ENCODE data around the gene C15orf62.

Gene C15orf62

DNA sequence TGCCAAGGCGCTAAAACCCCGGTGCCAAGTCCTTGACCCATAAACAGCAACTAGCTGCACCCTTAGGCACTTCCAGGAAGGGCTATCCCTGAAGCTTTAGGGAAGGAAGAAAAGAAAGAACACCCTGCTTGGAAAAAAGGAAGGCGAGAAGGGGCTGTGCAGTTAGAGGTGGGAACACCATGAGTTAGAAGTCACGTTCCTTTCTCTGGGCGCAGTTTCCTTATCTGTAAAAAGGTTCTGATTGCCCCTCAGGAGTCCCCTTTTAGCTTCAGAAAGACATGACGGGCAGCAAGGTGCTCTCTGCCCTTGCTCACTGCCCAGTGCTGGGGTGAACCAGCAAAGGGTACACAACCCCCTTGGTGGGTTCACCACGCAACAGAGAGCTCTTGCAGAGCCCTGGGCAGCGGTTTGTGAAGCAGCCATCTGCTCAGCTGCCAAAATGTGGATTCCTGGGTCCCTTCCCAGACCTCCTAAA, 5.1 kb upstream of the C15orf62 start:
- POLR2A ChIA-PET, result interaction anchor here (0.6 to 2.9 kb wide), 3 partner anchors 11 to 42 kb away, joined by 3 to 9 read pairs (median 3); partner anchors contain the start of genes DNAJC17 and ZFYVE19
- CTCF ChIA-PET, result interaction anchor here (0.7 to 1.2 kb wide), 6 partner anchors 14 to 128 kb away, joined by 3 to 6 read pairs (median 3); no protein-coding TSS in a partner anchor
- no peak for DNase-seq (ENCODE audit: extremely low spot score)
- no peak for TF ChIP-seq NFRKB (IDR thresholded peaks at IDR 0.05)

DNA sequence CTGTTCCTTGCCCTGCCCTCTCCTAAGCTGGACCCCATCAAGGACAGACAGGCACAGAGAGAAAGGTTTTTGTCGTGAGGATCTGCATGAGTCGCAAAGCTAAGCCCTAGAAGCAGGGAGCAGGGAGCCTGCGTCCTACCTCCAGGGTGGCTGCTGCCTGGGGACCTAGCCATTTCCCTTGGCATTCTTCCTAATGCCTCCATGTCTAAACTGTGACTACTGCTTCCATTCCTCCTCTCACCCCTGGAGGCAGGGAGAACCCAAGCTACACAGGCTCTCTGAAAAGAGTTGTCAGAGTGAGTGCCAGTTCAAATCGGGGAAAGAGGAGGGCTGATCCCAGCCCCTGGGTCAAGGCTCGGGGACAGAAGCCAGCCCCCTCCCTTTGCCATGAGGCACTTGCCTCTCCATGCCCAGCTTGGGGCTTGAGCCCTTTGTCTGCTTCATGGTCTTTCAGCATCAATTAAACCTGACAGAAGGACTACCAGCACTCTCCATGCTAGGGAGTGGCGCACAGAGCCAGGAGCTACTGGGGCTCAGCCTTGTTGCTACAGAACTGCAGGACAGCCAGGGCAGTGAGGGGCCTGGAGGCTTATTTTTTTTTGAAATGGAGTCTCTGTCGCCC, 3.5 kb upstream of the C15orf62 start:
- TF ChIP-seq HDGF (IDR thresholded peaks at IDR 0.05; ENCODE audit: borderline replicate concordance), result no peak
- no peak for TF ChIP-seq FOXA1 (IDR thresholded peaks at IDR 0.05)
- POLR2A ChIA-PET, result interaction anchor here (1.1 to 1.3 kb wide), 2 partner anchors 10 to 107 kb away, joined by 3 to 4 read pairs; no protein-coding TSS in a partner anchor
- no peak for DNase-seq (ENCODE audit: extremely low spot score)
- CTCF ChIA-PET, result interaction anchor here (0.7 kb wide), 1 partner anchor 21 kb away, joined by 3 read pairs; no protein-coding TSS in a partner anchor

DNA sequence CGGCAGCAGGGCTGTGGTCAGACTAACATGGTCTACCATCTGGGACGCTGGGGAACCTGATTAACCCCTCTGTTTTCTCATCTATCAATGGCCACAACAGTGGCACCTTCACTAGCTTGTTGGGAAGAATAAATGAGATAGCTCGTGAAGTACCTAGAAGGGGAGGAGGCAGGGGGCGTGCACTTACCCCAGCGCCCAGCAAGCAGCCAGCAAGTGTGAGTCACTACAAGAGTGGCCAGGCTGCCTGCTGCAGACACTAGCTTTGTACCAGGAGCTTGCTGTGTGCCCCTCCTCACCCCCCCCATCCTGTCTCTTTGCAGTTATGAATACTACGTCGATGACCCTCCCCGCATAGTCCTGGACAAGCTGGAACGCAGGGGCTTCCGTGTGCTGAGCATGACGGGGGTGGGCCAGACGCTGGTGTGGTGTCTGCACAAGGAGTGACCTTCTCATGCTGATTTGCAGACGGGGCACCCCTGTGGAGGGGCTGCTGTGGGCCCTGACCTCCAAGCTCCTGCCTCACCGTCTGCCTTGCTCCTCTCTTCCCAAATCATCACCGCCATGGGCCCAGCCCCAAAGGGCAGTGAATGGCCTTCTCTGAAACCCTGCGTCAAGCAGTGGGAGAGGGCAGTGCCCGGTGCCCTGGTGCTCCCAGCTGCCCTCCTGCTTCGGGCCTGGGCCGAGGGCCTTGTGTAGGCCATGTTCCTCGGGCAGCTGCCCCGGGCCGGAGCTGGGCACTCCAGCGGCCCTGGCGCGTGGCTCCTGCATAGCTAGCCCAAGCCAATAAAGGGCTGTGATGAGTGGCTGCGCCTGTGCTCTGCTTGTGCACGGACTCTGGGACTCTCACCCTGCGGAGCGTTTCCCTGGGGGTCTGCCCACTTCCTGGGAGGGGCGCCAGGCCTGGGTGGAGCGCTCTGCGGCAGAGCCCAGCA, 2.6 kb upstream of the C15orf62 start:
- no peak for DNase-seq (ENCODE audit: extremely low spot score)
- ChIA-PET CTCF (interaction anchor here (0.7 kb wide), 1 partner anchor 22 kb away, joined by 3 read pairs; no protein-coding TSS in a partner anchor), POLR2A (no interaction called here)
- TF ChIP-seq LEF1 (IDR thresholded peaks at IDR 0.05; ENCODE audit: borderline replicate concordance) (no peak), ELF4 (IDR thresholded peaks at IDR 0.05) (no peak), ZNF384 (IDR thresholded peaks at IDR 0.05) (no peak), CTBP1 (IDR thresholded peaks at IDR 0.05; ENCODE audit: borderline replicate concordance) (no peak), FOXK2 (IDR thresholded peaks at IDR 0.05) (no peak), SP1 (IDR thresholded peaks at IDR 0.05) (no peak), TARDBP (IDR thresholded peaks at IDR 0.05) (no peak), L3MBTL2 (conservative IDR thresholded peaks at IDR 0.05) (no peak), NFRKB (IDR thresholded peaks at IDR 0.05) (no peak), ARNT (IDR thresholded peaks at IDR 0.05) (no peak), SUZ12 (IDR thresholded peaks at IDR 0.05) (no peak)
- TF ChIP-seq, protein P1, sequence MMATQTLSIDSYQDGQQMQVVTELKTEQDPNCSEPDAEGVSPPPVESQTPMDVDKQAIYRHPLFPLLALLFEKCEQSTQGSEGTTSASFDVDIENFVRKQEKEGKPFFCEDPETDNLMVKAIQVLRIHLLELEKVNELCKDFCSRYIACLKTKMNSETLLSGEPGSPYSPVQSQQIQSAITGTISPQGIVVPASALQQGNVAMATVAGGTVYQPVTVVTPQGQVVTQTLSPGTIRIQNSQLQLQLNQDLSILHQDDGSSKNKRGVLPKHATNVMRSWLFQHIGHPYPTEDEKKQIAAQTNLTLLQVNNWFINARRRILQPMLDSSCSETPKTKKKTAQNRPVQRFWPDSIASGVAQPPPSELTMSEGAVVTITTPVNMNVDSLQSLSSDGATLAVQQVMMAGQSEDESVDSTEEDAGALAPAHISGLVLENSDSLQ (IDR thresholded peaks at IDR 0.05), result no peak

DNA sequence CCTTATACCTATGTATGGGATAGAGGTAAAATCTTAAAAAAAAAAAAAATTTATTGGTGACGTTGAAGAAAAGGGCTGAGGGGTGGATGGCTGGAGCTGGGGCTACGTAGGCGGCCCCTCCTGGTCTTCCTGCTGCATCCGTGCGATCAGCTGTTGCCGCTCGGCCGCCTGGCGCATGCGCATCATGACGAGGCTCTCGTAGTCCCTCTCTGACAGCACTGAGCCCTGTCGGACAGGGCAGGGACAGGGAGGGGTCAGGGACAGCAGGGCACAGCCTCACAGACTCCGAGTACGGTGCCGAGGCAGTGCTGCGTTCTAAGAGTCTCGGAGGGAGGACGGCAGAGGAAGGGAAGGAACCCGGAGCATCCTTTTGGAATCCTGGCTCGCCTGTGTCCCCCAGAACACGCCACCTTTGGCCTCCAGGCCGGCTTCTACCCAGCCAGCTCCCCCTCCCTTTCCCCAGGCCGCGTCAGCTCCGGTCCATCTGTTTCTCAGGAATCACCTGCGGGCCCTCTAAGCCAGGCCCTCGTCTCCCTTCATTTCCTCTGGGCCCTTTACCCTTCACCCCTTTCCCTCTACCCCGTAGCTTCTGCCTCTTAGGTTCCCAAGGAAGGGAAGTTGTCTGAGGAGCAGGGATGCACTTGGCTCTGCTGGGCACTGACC, 1.8 kb upstream of the C15orf62 start:
- DNase-seq (ENCODE audit: extremely low spot score), result no peak
- POLR2A ChIA-PET, result no interaction called here
- no peak for TF ChIP-seq ELF4 (IDR thresholded peaks at IDR 0.05)
- TF ChIP-seq FOXM1 (IDR thresholded peaks at IDR 0.05; ENCODE audit: borderline replicate concordance), result no peak
- no peak for TF ChIP-seq SP1 (IDR thresholded peaks at IDR 0.05)
- no peak for TF ChIP-seq HDGF (IDR thresholded peaks at IDR 0.05; ENCODE audit: borderline replicate concordance)
- no peak for TF ChIP-seq SUZ12 (IDR thresholded peaks at IDR 0.05)
- TF ChIP-seq ZNF384 (IDR thresholded peaks at IDR 0.05), result no peak
- TF ChIP-seq, protein P1 (IDR thresholded peaks at IDR 0.05), result no peak
- TF ChIP-seq BHLHE40 (IDR thresholded peaks at IDR 0.05; ENCODE audit: borderline replicate concordance), result no peak
- TF ChIP-seq NFRKB (IDR thresholded peaks at IDR 0.05), result no peak
- TF ChIP-seq FOXK2 (IDR thresholded peaks at IDR 0.05), result no peak
- no peak for TF ChIP-seq L3MBTL2 (conservative IDR thresholded peaks at IDR 0.05)
- TF ChIP-seq TARDBP (IDR thresholded peaks at IDR 0.05), result no peak
- TF ChIP-seq FOXA1 (IDR thresholded peaks at IDR 0.05), result no peak
- TF ChIP-seq CTBP1 (IDR thresholded peaks at IDR 0.05; ENCODE audit: borderline replicate concordance), result no peak
- TF ChIP-seq ARNT (IDR thresholded peaks at IDR 0.05), result no peak
- no peak for TF ChIP-seq LEF1 (IDR thresholded peaks at IDR 0.05; ENCODE audit: borderline replicate concordance)
- CTCF ChIA-PET, result no interaction called here

DNA sequence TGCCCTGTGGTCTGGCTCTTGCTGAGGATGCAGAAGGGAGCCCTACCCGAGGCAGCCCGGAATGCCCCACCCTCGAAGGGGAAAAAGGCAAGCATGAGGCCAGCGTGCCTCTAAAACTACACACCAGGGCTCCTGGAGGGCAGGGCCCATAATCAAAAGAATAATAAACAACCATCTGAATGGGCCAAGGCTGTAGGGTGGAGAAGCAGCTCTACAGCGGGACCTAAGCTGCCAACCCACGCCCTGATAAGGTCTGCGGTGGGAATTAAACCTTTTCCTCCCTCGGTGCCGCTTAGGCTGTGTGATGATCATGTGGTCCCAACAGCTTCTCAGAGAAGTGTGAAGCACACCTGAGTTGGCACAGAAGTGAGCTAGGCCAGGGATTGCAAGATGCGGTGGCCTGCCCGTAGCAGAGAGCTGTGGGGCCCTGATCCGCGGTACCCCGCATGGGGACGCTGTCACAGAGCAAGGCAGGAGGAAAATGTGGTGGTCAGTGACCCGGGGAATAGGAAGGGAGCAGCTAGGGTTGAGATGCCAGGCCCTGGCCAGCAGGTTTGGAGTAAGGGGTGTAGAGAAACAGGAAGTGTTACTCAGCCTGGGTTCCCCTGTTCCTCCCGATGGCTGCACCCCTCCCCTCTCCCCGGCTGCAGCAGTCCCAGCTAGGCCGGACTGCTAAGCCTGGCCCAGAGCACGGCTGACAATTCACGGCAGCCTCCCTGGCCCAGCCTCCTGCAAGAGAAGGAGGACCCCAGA, 1.1 kb upstream of the C15orf62 start:
- ChIA-PET POLR2A (interaction anchor here (0.9 kb wide), 1 partner anchor 9 kb away, joined by 3 read pairs; no protein-coding TSS in a partner anchor), CTCF (interaction anchor here (1.2 kb wide), 1 partner anchor 14 kb away, joined by 3 read pairs; no protein-coding TSS in a partner anchor)
- DNase-seq (ENCODE audit: extremely low spot score), result no peak
- TF ChIP-seq NFRKB (IDR thresholded peaks at IDR 0.05) (no peak), ARNT (IDR thresholded peaks at IDR 0.05) (no peak), SP1 (IDR thresholded peaks at IDR 0.05) (no peak), BHLHE40 (IDR thresholded peaks at IDR 0.05; ENCODE audit: borderline replicate concordance) (no peak), LEF1 (IDR thresholded peaks at IDR 0.05; ENCODE audit: borderline replicate concordance) (no peak), TARDBP (IDR thresholded peaks at IDR 0.05) (no peak), ELF4 (IDR thresholded peaks at IDR 0.05) (no peak), FOXA1 (IDR thresholded peaks at IDR 0.05) (no peak), CTBP1 (IDR thresholded peaks at IDR 0.05; ENCODE audit: borderline replicate concordance) (no peak), HDGF (IDR thresholded peaks at IDR 0.05; ENCODE audit: borderline replicate concordance) (no peak)
